A549 (cell line): ENCODE measurements around the gene TSHZ3. TPM values are rescaled to one million over a fixed set of nuclear protein-coding genes. Genes with fewer than 3 reads are reported as not detected.
A peak's percentile ranks its signal among the peaks of the same experiment; 100 is the strongest.

ENCODE experiments used
- ATAC-seq, 2 experiments: fragments of 200-7000 bp in 1 of 2; fragments of >200 bp in 1 of 2; cut with Nextera tagmentation in 1 of 2; cut with Tn5 transposase in 1 of 2; 3 replicates each; pipeline versions ENCODE4 v1.8.0 to v1.9.1; 2018 to 2020; ENCODE audit warnings: mild to moderate bottlenecking in 1 of 2, moderate library complexity in 1 of 2
- CTCF ChIA-PET: fragments of 300-600 bp; sonication (Branson Sonifier 250); formaldehyde crosslinking; extraction: SDS; loops from one replicate; lab custom pipeline; 2021; ENCODE audit warnings: antibody characterized with exemption, inconsistent platforms; lab: Yijun Ruan, JAX
- POLR2A ChIA-PET: fragments of 350-600 bp; formaldehyde crosslinking; extraction: SDS; loops from one replicate; lab custom pipeline; 2021; ENCODE audit warnings: antibody characterized with exemption, inconsistent platforms; lab: Yijun Ruan, JAX
- DNase-seq, 2 experiments: peaks; one replicate each; pipeline versions ENCODE4 v3.0.0 to v3.0.0-alpha.2; 2011 to 2016; ENCODE audit warnings: low read depth in 1 of 2, low spot score in 1 of 2
- FAIRE-seq: peaks from 2 replicates; lab custom pipeline; 2011; peaks lifted over from hg19 to GRCh38; lab: Jason Lieb, UNC
- H3K27ac ChIP-seq, 2 experiments: fragments of >200 bp; sonication (Bioruptor Twin); formaldehyde crosslinking; 3 replicates each; pipeline ENCODE4 v1.5.1; 2016 to 2017
- H3K4me1 ChIP-seq: fragments of >200 bp; sonication (Bioruptor Twin); formaldehyde crosslinking; 3 replicates; pipeline ENCODE4 v1.6.1; 2016
- H3K4me2 ChIP-seq: fragments of >200 bp; sonication (Bioruptor Twin); formaldehyde crosslinking; 3 replicates; pipeline ENCODE4 v1.6.1; 2016
- H3K4me3 ChIP-seq: fragments of >200 bp; sonication (Bioruptor Twin); formaldehyde crosslinking; 3 replicates; pipeline ENCODE4 v1.5.1; 2016
- H3K9me3 ChIP-seq: fragments of >200 bp; sonication (Bioruptor Twin); formaldehyde crosslinking; 3 replicates; pipeline ENCODE4 v1.6.1; 2016
- BHLHE40 ChIP-seq: IDR thresholded peaks from 2 replicates; pipeline ENCODE4 v1.6.1; 2012; ENCODE audit warnings: low read depth, low read length, inconsistent platforms
- CBX2 ChIP-seq: fragments of 200-600 bp; sonication (generic); IDR thresholded peaks from 2 replicates; pipeline ENCODE4 v1.6.1; 2016; ENCODE audit warnings: low read depth, mild to moderate bottlenecking, borderline replicate concordance
- CBX8 ChIP-seq: fragments of 200-600 bp; sonication (generic); IDR thresholded peaks from 2 replicates; pipeline ENCODE4 v1.6.1; 2016
- CEBPB ChIP-seq, 2 experiments: fragments of >200 bp in 1 of 2; sonication (Bioruptor Twin) in 1 of 2; formaldehyde crosslinking in 1 of 2; IDR thresholded peaks; 2 replicates each; pipeline ENCODE4 v1.6.1; 2012 to 2016
- CHD2 ChIP-seq: fragments of 150-350 bp; IDR thresholded peaks from 2 replicates; pipeline ENCODE4 v1.6.1; 2014; ENCODE audit warnings: low read length; ENCODE audit not compliant: partially characterized antibody
- CHD4 ChIP-seq: fragments of 200-600 bp; sonication (generic); IDR thresholded peaks from 2 replicates; pipeline ENCODE4 v1.6.1; 2016; ENCODE audit warnings: antibody characterized with exemption, mild to moderate bottlenecking, borderline replicate concordance
- EP300 ChIP-seq, 2 experiments: fragments of >200 bp; sonication (Bioruptor Twin); formaldehyde crosslinking; IDR thresholded peaks; 2 replicates in 1 of 2; 3 replicates in 1 of 2; pipeline ENCODE4 v1.6.1; 2016 to 2017
- ESRRA ChIP-seq: fragments of 150-350 bp; IDR thresholded peaks from 2 replicates; pipeline ENCODE4 v1.6.1; 2014; ENCODE audit warnings: mild to moderate bottlenecking, low read length, borderline replicate concordance
- FOSB ChIP-seq: fragments of 250-450 bp; sonication (Bioruptor Pico); IDR thresholded peaks from 2 replicates; pipeline ENCODE4 v1.5.0; 2020; ENCODE audit warnings: mild to moderate bottlenecking, moderate library complexity
- FOXS1 ChIP-seq: fragments of 250-450 bp; sonication (Bioruptor Pico); IDR thresholded peaks from 2 replicates; pipeline ENCODE4 v1.5.0; 2020; ENCODE audit warnings: mild to moderate bottlenecking, moderate library complexity
- GATA3 ChIP-seq: IDR thresholded peaks from 2 replicates; pipeline ENCODE4 v1.6.1; 2012; ENCODE audit warnings: borderline replicate concordance
- HOXA7 ChIP-seq: fragments of 250-450 bp; sonication (Bioruptor Pico); IDR thresholded peaks from 2 replicates; pipeline ENCODE4 v1.5.0; 2020; ENCODE audit warnings: mild to moderate bottlenecking, moderate library complexity
- KDM5A ChIP-seq: fragments of 200-600 bp; sonication (generic); IDR thresholded peaks from 2 replicates; pipeline ENCODE4 v1.6.1; 2016; ENCODE audit warnings: antibody characterized with exemption, mild to moderate bottlenecking
- MAZ ChIP-seq: fragments of 150-350 bp; IDR thresholded peaks from 2 replicates; pipeline ENCODE4 v1.6.1; 2014; ENCODE audit warnings: antibody characterized with exemption, low read depth, low read length, borderline replicate concordance
- MYC ChIP-seq: IDR thresholded peaks from 2 replicates; pipeline ENCODE4 v1.6.1; 2012; ENCODE audit warnings: mild to moderate bottlenecking, inconsistent platforms, low read length, improper control_type of control experiment, borderline replicate concordance
- NFE2L2 ChIP-seq: fragments of 150-350 bp; conservative IDR thresholded peaks from 2 replicates; pipeline ENCODE4 v1.6.1; 2014; ENCODE audit warnings: low read length
- NPAS2 ChIP-seq: fragments of 250-450 bp; sonication (Bioruptor Pico); IDR thresholded peaks from 2 replicates; pipeline ENCODE4 v1.8.0; 2022; ENCODE audit warnings: mild to moderate bottlenecking, moderate library complexity, borderline replicate concordance
- NR3C1 ChIP-seq: fragments of >200 bp; sonication (Bioruptor Twin); formaldehyde crosslinking; IDR thresholded peaks from 3 replicates; pipeline ENCODE4 v1.6.1; 2017
- POLR2A ChIP-seq: IDR thresholded peaks from 2 replicates; pipeline ENCODE4 v1.6.1; 2012; ENCODE audit warnings: mild to moderate bottlenecking, low read length
- RARB ChIP-seq: fragments of 250-450 bp; sonication (Bioruptor Pico); IDR thresholded peaks from 2 replicates; pipeline ENCODE4 v1.8.0; 2021; ENCODE audit warnings: mild to moderate bottlenecking, moderate library complexity
- SREBF2 ChIP-seq: fragments of 450-650 bp; IDR thresholded peaks from 2 replicates; pipeline ENCODE4 v1.6.1; 2014; ENCODE audit warnings: mild to moderate bottlenecking, moderate library complexity
- TFCP2L1 ChIP-seq: fragments of 250-450 bp; sonication (Bioruptor Pico); IDR thresholded peaks from 2 replicates; pipeline ENCODE4 v1.5.0; 2021; ENCODE audit warnings: mild to moderate bottlenecking
- TP53 ChIP-seq: fragments of 250-450 bp; sonication (Bioruptor Pico); IDR thresholded peaks from 2 replicates; pipeline ENCODE4 v1.5.0; 2021; ENCODE audit warnings: mild to moderate bottlenecking, moderate library complexity
- ZFP36 ChIP-seq: fragments of 450-650 bp; IDR thresholded peaks from 2 replicates; pipeline ENCODE4 v1.6.1; 2014; ENCODE audit warnings: borderline replicate concordance; ENCODE audit not compliant: partially characterized antibody
- ZNF302 ChIP-seq: fragments of 250-450 bp; sonication (Bioruptor Pico); IDR thresholded peaks from 2 replicates; pipeline ENCODE4 v1.9.0; 2021; ENCODE audit warnings: inconsistent platforms, mild to moderate bottlenecking, moderate library complexity
- ZSCAN20 ChIP-seq: fragments of 250-450 bp; sonication (Bioruptor Pico); IDR thresholded peaks from 2 replicates; pipeline ENCODE4 v1.8.0; 2022; ENCODE audit warnings: mild to moderate bottlenecking, moderate library complexity
- WGBS: methylation state at CpG from one replicate; pipeline ENCODE4 v1.1.6; 2017; ENCODE audit errors: missing lambda C conversion rate; 5-methylcytosine and 5-hydroxymethylcytosine counted together
- polyA plus RNA-seq, 4 experiments: library from polyadenylated mRNA; depleted of rRNA in 3 of 4; stranded (reverse); fragments of >200 nt; fragmentation: RNase III in 1 of 4; extraction: RNeasy Plus Mini Kit Qiagen cat#74134 plus additional on column Dnase treatment in 1 of 4; gene quantifications; 2 replicates in 3 of 4; 3 replicates in 1 of 4; pipeline ENCODE4 v1.2.3, GENCODE V29; 2011 to 2017
- TF ChIP-seq, protein P1 (sequence below): fragments of 250-450 bp; sonication (Bioruptor Pico); IDR thresholded peaks from 2 replicates; pipeline ENCODE4 v1.5.0; 2021; ENCODE audit warnings: mild to moderate bottlenecking, moderate library complexity, borderline replicate concordance
- TF ChIP-seq, protein P2 (sequence below): IDR thresholded peaks from 2 replicates; pipeline ENCODE4 v1.6.1; 2012
- TF ChIP-seq, protein P3 (sequence below): fragments of 200-600 bp; sonication (generic); IDR thresholded peaks from 2 replicates; pipeline ENCODE4 v1.6.1; 2016; ENCODE audit warnings: antibody characterized with exemption, mild to moderate bottlenecking, moderate library complexity
- TF ChIP-seq, protein P4 (sequence below): fragments of 150-350 bp; IDR thresholded peaks from 2 replicates; pipeline ENCODE4 v1.6.1; 2014; ENCODE audit warnings: low read depth, mild to moderate bottlenecking, low read length

Gene TSHZ3
- polyA plus RNA-seq, 2 of the 4 experiments (the other 2 are of a cell fraction) = 0.92 to 2.0 TPM

DNA sequence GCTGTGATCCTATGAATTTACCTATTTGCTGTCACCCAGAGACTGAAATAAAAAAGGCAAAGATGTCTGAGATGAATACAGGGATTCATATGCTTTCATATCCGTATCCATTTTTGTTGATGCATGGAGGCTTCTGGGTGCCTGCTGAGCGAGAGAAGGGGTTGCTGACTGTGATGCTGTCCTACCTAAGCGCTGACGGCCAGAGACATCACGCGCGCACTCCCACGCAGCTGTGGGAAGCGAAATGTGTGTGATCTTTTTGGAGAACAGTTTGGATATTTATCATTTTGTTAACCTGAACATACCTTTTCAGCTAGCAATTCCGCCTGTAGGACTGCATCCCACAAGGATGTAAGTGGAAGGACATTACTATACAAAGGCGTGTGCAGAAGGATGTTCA is 23.9 kb downstream of the TSHZ3 start:
- Histone ChIP-seq H3K4me3 (no peak overlapping the region), H3K4me1 (no peaks in the 10 kb centered on the region), H3K4me2 (no peak overlapping the region), H3K27ac (no peak overlapping the region), H3K9me3 (no peaks in the 10 kb centered on the region)
- peak; percentile 72 for FAIRE-seq
- no peak for ATAC-seq
- DNase-seq = no peak
- ChIA-PET POLR2A (no interaction called here), CTCF (interaction anchor here (1.2 kb wide), 1 partner anchor 30 kb away, joined by 5 read pairs; no protein-coding TSS in a partner anchor)
- TF ChIP-seq MAZ = no peak
- no peak for TF ChIP-seq GATA3
- TF ChIP-seq KDM5A = no peak
- TF ChIP-seq, protein P1, sequence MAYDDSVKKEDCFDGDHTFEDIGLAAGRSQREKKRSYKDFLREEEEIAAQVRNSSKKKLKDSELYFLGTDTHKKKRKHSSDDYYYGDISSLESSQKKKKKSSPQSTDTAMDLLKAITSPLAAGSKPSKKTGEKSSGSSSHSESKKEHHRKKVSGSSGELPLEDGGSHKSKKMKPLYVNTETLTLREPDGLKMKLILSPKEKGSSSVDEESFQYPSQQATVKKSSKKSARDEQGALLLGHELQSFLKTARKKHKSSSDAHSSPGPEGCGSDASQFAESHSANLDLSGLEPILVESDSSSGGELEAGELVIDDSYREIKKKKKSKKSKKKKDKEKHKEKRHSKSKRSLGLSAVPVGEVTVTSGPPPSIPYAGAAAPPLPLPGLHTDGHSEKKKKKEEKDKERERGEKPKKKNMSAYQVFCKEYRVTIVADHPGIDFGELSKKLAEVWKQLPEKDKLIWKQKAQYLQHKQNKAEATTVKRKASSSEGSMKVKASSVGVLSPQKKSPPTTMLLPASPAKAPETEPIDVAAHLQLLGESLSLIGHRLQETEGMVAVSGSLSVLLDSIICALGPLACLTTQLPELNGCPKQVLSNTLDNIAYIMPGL (CRISPR knock-in tag) = no peak
- TF ChIP-seq CEBPB (IDR thresholded peaks at IDR 0.05) = no peak
- TF ChIP-seq TFCP2L1 (CRISPR knock-in tag) = no peak
- TF ChIP-seq FOSB (CRISPR knock-in tag) = no peak
- no peak for TF ChIP-seq EP300 (IDR thresholded peaks at IDR 0.05)
- no peak for TF ChIP-seq HOXA7 (CRISPR knock-in tag)
- no peak for TF ChIP-seq CBX8
- TF ChIP-seq ZNF302 = no peak
- no peak for TF ChIP-seq TP53
- TF ChIP-seq, protein P2, sequence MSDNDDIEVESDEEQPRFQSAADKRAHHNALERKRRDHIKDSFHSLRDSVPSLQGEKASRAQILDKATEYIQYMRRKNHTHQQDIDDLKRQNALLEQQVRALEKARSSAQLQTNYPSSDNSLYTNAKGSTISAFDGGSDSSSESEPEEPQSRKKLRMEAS = no peak
- no peak for TF ChIP-seq ZSCAN20
- no peak for TF ChIP-seq BHLHE40
- TF ChIP-seq MYC = no peak
- 55% methylated on average over 11 of the region's 11 CpGs for WGBS

DNA sequence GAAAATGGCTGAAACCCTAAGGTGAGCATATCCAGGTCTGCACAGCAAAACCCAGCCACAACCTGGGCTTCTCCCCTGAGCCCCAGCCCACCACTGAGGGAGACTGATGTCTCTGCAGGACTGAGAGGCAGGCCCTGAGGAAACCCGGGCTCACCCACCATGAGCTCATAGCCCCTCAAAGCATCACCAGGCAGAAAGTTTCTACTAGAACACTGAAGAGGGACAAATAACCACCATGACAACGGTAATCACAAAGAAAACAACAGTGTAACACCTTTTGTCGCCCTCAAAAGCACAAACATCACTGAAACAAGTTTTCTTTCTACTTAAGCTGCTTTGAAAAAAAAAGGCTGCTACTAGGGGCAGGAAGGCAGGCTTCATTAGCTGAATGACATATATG is 29.8 kb downstream of the TSHZ3 start:
- WGBS = 19% methylated on average over 3 of the region's 3 CpGs
- ATAC-seq (no peak), DNase-seq (no peak), FAIRE-seq (no peak)
- Histone ChIP-seq H3K4me1 (no peaks in the 10 kb centered on the region), H3K4me2 (no peak overlapping the region), H3K9me3 (no peaks in the 10 kb centered on the region), H3K27ac (no peak overlapping the region), H3K4me3 (no peak overlapping the region)
- ChIA-PET POLR2A (no interaction called here), CTCF (interaction anchor here (0.8 to 1.9 kb wide), 4 partner anchors 8 to 13 kb away, joined by 3 to 7 read pairs (median 4); no protein-coding TSS in a partner anchor)
- TF ChIP-seq RARB (CRISPR knock-in tag) (no peak), NR3C1 (no peak), CHD2 (no peak), CEBPB (IDR thresholded peaks at IDR 0.05) (no peak), ESRRA (no peak), CHD4 (no peak), NFE2L2 (no peak), POLR2A (no peak), FOXS1 (CRISPR knock-in tag) (no peak), ZFP36 (no peak), CBX2 (no peak), NPAS2 (CRISPR knock-in tag) (no peak), SREBF2 (no peak)
- TF ChIP-seq, protein P3, sequence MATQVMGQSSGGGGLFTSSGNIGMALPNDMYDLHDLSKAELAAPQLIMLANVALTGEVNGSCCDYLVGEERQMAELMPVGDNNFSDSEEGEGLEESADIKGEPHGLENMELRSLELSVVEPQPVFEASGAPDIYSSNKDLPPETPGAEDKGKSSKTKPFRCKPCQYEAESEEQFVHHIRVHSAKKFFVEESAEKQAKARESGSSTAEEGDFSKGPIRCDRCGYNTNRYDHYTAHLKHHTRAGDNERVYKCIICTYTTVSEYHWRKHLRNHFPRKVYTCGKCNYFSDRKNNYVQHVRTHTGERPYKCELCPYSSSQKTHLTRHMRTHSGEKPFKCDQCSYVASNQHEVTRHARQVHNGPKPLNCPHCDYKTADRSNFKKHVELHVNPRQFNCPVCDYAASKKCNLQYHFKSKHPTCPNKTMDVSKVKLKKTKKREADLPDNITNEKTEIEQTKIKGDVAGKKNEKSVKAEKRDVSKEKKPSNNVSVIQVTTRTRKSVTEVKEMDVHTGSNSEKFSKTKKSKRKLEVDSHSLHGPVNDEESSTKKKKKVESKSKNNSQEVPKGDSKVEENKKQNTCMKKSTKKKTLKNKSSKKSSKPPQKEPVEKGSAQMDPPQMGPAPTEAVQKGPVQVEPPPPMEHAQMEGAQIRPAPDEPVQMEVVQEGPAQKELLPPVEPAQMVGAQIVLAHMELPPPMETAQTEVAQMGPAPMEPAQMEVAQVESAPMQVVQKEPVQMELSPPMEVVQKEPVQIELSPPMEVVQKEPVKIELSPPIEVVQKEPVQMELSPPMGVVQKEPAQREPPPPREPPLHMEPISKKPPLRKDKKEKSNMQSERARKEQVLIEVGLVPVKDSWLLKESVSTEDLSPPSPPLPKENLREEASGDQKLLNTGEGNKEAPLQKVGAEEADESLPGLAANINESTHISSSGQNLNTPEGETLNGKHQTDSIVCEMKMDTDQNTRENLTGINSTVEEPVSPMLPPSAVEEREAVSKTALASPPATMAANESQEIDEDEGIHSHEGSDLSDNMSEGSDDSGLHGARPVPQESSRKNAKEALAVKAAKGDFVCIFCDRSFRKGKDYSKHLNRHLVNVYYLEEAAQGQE = no peak
- TF ChIP-seq, protein P4, sequence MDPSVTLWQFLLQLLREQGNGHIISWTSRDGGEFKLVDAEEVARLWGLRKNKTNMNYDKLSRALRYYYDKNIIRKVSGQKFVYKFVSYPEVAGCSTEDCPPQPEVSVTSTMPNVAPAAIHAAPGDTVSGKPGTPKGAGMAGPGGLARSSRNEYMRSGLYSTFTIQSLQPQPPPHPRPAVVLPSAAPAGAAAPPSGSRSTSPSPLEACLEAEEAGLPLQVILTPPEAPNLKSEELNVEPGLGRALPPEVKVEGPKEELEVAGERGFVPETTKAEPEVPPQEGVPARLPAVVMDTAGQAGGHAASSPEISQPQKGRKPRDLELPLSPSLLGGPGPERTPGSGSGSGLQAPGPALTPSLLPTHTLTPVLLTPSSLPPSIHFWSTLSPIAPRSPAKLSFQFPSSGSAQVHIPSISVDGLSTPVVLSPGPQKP = no peak
